MM.1S (cell line): Measurements from ENCODE around the gene NYNRIN.
A peak's percentile ranks its signal among the peaks of the same experiment; 100 is the strongest.

Experiments used
- DNase-seq: peaks from one replicate; pipeline ENCODE4 v3.0.0-alpha.2; 2015
- H2AFZ ChIP-seq: fragments of 300-600 bp; sonication (generic); 2 replicates; pipeline ENCODE4 v1.6.0; 2016; ENCODE audit warnings: antibody characterized with exemption, low read length
- H3F3A ChIP-seq: fragments of 300-600 bp; sonication (generic); 2 replicates; pipeline ENCODE4 v1.6.1; 2016; ENCODE audit warnings: mild to moderate bottlenecking, antibody characterized with exemption, low read length, moderate library complexity, mixed read lengths; ENCODE audit not compliant: insufficient read depth
- H3K27ac ChIP-seq: fragments of 300-600 bp; sonication (generic); 2 replicates; pipeline ENCODE4 v1.5.1; 2016; ENCODE audit warnings: mild to moderate bottlenecking, low read length
- H3K27me3 ChIP-seq: fragments of 300-600 bp; sonication (generic); replicated peaks from 2 replicates; pipeline ENCODE4 v1.6.0; 2016; ENCODE audit warnings: low read length; ENCODE audit not compliant: insufficient read depth
- H3K36me3 ChIP-seq: fragments of 300-600 bp; sonication (generic); replicated peaks from 2 replicates; pipeline ENCODE4 v1.6.1; 2016; ENCODE audit warnings: mild to moderate bottlenecking, low read length, mixed read lengths; ENCODE audit not compliant: insufficient read depth
- H3K4me1 ChIP-seq: fragments of 300-600 bp; sonication (generic); 2 replicates; pipeline ENCODE4 v1.6.1; 2016; ENCODE audit warnings: low read length, mixed read lengths
- H3K4me2 ChIP-seq: fragments of 300-600 bp; sonication (generic); 2 replicates; pipeline ENCODE4 v1.6.0; 2016; ENCODE audit warnings: low read depth, low read length
- H3K4me3 ChIP-seq: fragments of 300-600 bp; sonication (generic); 2 replicates; pipeline ENCODE4 v1.5.1; 2016; ENCODE audit warnings: low read length, mixed read lengths
- H3K79me2 ChIP-seq: fragments of 300-600 bp; sonication (generic); 2 replicates; pipeline ENCODE4 v1.6.1; 2016; ENCODE audit warnings: mixed run types, low read length, mixed read lengths
- H3K9ac ChIP-seq: fragments of 300-600 bp; sonication (generic); 2 replicates; pipeline ENCODE4 v1.6.1; 2016; ENCODE audit warnings: low read length, mixed read lengths
- H3K9me2 ChIP-seq: fragments of 300-600 bp; sonication (generic); replicated peaks from 2 replicates; pipeline ENCODE4 v1.6.1; 2016; ENCODE audit warnings: mild to moderate bottlenecking, low read length, mixed read lengths; ENCODE audit not compliant: insufficient read depth
- H3K9me3 ChIP-seq: fragments of 300-600 bp; sonication (generic); replicated peaks from 2 replicates; pipeline ENCODE4 v1.6.1; 2016; ENCODE audit warnings: mild to moderate bottlenecking, low read length, mixed read lengths; ENCODE audit not compliant: insufficient read depth
- H4K20me1 ChIP-seq: fragments of 300-600 bp; sonication (generic); 2 replicates; pipeline ENCODE4 v1.6.1; 2016; ENCODE audit warnings: mild to moderate bottlenecking, low read length, moderate library complexity, mixed read lengths; ENCODE audit not compliant: insufficient read depth
- CTCF ChIP-seq: fragments of 300-600 bp; sonication (generic); IDR thresholded peaks from 2 replicates; pipeline ENCODE4 v1.5.1; 2016; ENCODE audit warnings: antibody characterized with exemption, low read length, mixed read lengths
- EZH2 ChIP-seq: fragments of 300-600 bp; sonication (generic); optimal IDR thresholded peaks from 2 replicates; pipeline ENCODE3; 2017; ENCODE audit warnings: low read depth, mild to moderate bottlenecking, antibody characterized with exemption, low read length, mixed read lengths
- EZH2phosphoT487 ChIP-seq: fragments of 300-600 bp; sonication (generic); IDR thresholded peaks from 2 replicates; pipeline ENCODE4 v1.6.1; 2018; ENCODE audit warnings: antibody characterized with exemption, low read length

The NYNRIN gene

GRCh38 chr14:24418492-24418873, 19.7 kb downstream of the NYNRIN start:
- no peak for TF ChIP-seq CTCF
- no peak for TF ChIP-seq EZH2
- no peak for TF ChIP-seq EZH2phosphoT487
- Histone ChIP-seq H3K4me3 (no peak overlapping the region), H3F3A (no peaks in the 10 kb centered on the region), H2AFZ (no peak overlapping the region), H3K36me3 (no peaks in the 10 kb centered on the region), H3K4me2 (no peak overlapping the region), H3K27ac (no peak overlapping the region), H3K79me2 (no peaks in the 10 kb centered on the region), H4K20me1 (no peaks in the 10 kb centered on the region), H3K9me3 (no peaks in the 10 kb centered on the region), H3K4me1 (peaks cover 17% of the 10 kb centered on the region), H3K27me3 (no peaks in the 10 kb centered on the region), H3K9me2 (no peaks in the 10 kb centered on the region), H3K9ac (no peak overlapping the region)
- no peak for DNase-seq

DNA sequence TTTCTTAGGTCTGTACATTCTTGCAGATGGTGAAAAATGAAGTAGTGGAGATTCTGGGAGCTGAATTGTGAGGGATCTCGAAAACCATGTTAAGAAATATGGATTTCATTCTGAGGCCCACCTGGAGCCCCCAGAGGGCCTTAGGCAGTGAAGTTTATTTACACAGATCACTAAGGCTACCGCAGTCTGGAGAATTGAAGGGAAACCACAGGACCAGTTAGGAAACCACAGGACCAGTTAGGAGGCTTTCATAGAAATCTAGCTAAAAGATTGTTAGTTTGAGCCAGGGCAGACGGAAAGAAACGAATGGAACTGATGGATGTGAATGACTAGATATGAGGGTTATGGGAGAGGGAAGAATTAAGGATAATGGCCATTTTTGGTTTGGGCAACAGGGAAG, 23.5 kb downstream of the NYNRIN start:
- no peaks in the 10 kb centered on the region for H3K9me3 ChIP-seq
- H3K4me3 ChIP-seq: no peak overlapping the region; the same call in 1 of the 2 replicates
- 0 out of 2 replicates have a peak, but pooled peaks cover 4% of the 10 kb centered on the region for H3F3A ChIP-seq
- H3K27me3 ChIP-seq: no peaks in the 10 kb centered on the region
- no peak overlapping the region for H3K9ac ChIP-seq
- peak; percentile 42 for DNase-seq
- H3K9me2 ChIP-seq: no peaks in the 10 kb centered on the region
- H3K4me1 ChIP-seq: peaks cover 32% of the 10 kb centered on the region
- TF ChIP-seq EZH2: no peak
- TF ChIP-seq CTCF: no peak
- peak overlapping the region; percentile 50 for H3K4me2 ChIP-seq
- H2AFZ ChIP-seq: no peak overlapping the region
- H4K20me1 ChIP-seq: no peaks in the 10 kb centered on the region
- no peaks in the 10 kb centered on the region for H3K79me2 ChIP-seq
- no peak overlapping the region for H3K27ac ChIP-seq
- no peaks in the 10 kb centered on the region for H3K36me3 ChIP-seq

DNA sequence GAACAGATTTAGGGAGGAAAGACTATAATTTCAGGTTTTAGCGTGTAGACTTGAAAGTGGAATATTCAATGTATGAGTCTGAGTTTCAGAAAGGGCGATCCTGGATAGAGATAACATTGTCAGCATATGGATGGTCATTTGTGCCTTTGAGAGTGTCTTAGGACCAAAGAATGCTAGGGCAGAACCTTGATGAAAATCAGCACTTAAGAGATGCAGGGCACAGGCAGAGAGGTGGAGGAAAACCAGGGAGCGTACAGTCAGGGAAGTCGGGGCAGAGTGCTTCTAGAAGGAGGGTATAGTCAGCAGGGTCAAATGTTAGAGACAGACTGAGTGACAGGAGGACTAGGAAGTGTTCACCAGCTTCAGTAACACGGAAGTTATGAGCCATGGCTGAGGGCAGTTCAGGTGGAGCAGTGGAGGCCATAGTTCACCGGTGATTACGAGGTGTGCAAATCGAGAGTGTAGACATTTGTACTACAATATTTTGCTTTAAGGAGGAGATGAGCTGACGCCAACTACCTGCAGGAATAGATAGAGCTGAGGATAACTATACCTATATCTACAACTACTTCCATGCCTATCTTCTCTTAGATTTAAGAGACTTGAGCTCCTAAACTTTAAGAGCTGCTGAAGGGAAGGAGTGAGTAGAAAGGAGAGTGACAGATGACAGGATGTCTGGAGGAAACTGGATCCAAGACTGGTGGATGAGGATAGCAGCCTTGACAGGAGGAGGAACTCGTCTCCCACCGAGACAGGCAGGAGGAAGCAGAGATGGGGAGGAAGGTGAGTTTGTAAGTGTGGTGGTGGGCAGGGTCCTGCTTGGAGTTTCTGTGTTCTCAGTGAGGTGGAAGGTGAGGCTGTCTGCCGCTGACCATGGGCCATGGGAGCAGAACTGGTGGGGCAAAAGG, 24.1 kb downstream of the NYNRIN start:
- H3K79me2 ChIP-seq: no peaks in the 10 kb centered on the region
- H3K9ac ChIP-seq: no peak overlapping the region
- H3K36me3 ChIP-seq: no peaks in the 10 kb centered on the region
- DNase-seq: no peak
- H3K4me3 ChIP-seq: no peak overlapping the region; the same call in 1 of the 2 replicates
- H3K27me3 ChIP-seq: no peaks in the 10 kb centered on the region
- no peaks in the 10 kb centered on the region for H4K20me1 ChIP-seq
- H3K9me3 ChIP-seq: no peaks in the 10 kb centered on the region
- H3K9me2 ChIP-seq: no peaks in the 10 kb centered on the region
- peaks cover 32% of the 10 kb centered on the region for H3K4me1 ChIP-seq
- H3K4me2 ChIP-seq: peak overlapping the region; percentile 50
- no peak overlapping the region for H2AFZ ChIP-seq
- H3F3A ChIP-seq: 0 out of 2 replicates have a peak, but pooled peaks cover 4% of the 10 kb centered on the region
- TF ChIP-seq CTCF: no peak
- H3K27ac ChIP-seq: no peak overlapping the region
